Peyer's patch (tissue), 4 donors: ENCODE data around the gene AHR. TPM values are rescaled to one million over a fixed set of nuclear protein-coding genes. Genes with fewer than 3 reads are reported as not detected.

ENCODE experiments used
- DNase-seq, 3 donors: peaks; one replicate each; pipeline ENCODE4 v3.0.0-alpha.2; 2017 to 2019
- H3K27ac ChIP-seq, 4 donors: fragments of 200-600 bp; sonication (generic); one replicate each; pipeline ENCODE4 v1.5.1; 2016 to 2019
- H3K27me3 ChIP-seq, 2 donors: fragments of 200-600 bp; sonication (generic); one replicate each; pipeline ENCODE4 v1.5.1; 2019
- H3K36me3 ChIP-seq, 3 donors: fragments of 200-600 bp; sonication (generic); one replicate each; pipeline ENCODE4 v1.5.1; 2016 to 2019
- H3K4me1 ChIP-seq, 4 donors: fragments of 200-600 bp; sonication (generic); one replicate each; pipeline ENCODE4 v1.5.1; 2016 to 2019
- H3K4me3 ChIP-seq, 4 donors: fragments of 200-600 bp; sonication (generic); 1 replicate in 3 of 4; 2 replicates in 1 of 4; pipeline ENCODE4 v1.5.1; 2016 to 2019; ENCODE audit warnings: mild to moderate bottlenecking in 1 of 4
- H3K9me3 ChIP-seq, 4 donors: fragments of 200-600 bp; sonication (generic); one replicate each; pipeline ENCODE4 v1.5.1; 2016 to 2019; ENCODE audit warnings: mild to moderate bottlenecking in 1 of 4
- CTCF ChIP-seq, 6 experiments: fragments of 450-650 bp in 4 of 6; fragments of 200-600 bp in 2 of 6; sonication (generic) in 1 of 6; IDR thresholded peaks; one replicate each; pipeline ENCODE4 v1.5.1; 2017 to 2019; ENCODE audit warnings: antibody characterized with exemption in 6 of 6, mild to moderate bottlenecking in 3 of 6, moderate library complexity in 1 of 6
- POLR2A ChIP-seq, 2 donors: fragments of 450-650 bp; IDR thresholded peaks; one replicate each; pipeline ENCODE4 v1.5.1; 2017; ENCODE audit warnings: antibody characterized with exemption in 2 of 2, mild to moderate bottlenecking in 2 of 2, moderate library complexity in 2 of 2
- total RNA-seq, 4 donors: library from RNA; depleted of rRNA; stranded (reverse); fragments of >200 nt; gene quantifications; one replicate each; pipeline ENCODE4 v1.1.0, GENCODE V29; 2016

AHR gene
- total RNA-seq, 4 donors from 2014 or later = 24.3 to 110 (median 39.4) TPM

- TF ChIP-seq POLR2A (IDR thresholded peaks at IDR 0.05) (no peak), CTCF (IDR thresholded peaks at IDR 0.05) (no peak)
- Histone ChIP-seq H3K4me3 (peak overlapping the region; percentile 73 to 93 (median 88)), H3K36me3 (no peaks in the 10 kb centered on the region), H3K27me3 (no peaks in the 10 kb centered on the region), H3K4me1 (peaks cover 0 to 17% (median 0%) of the 10 kb centered on the region in 4 donors), H3K27ac (peak overlapping the region; percentile 91 to 99 (median 97)), H3K9me3 (no peaks in the 10 kb centered on the region)
- DNase-seq = peak in 2 of 3 donors; percentile 31 to 52
Observed at GRCh38 chr7:17299483-17299991, 1.1 kb downstream of the AHR start.

- Histone ChIP-seq H3K4me3 (peak overlapping the region; percentile 73 to 93 (median 88)), H3K27me3 (no peaks in the 10 kb centered on the region), H3K36me3 (no peaks in the 10 kb centered on the region), H3K4me1 (peaks cover 0 to 21% (median 0%) of the 10 kb centered on the region in 4 donors), H3K9me3 (no peaks in the 10 kb centered on the region), H3K27ac (peak overlapping the region; percentile 91 to 99 (median 97))
- no peak for TF ChIP-seq POLR2A (IDR thresholded peaks at IDR 0.05)
- TF ChIP-seq CTCF (IDR thresholded peaks at IDR 0.05) = no peak
- no peak for DNase-seq
Observed at GRCh38 chr7:17300012-17300411, 1.6 kb downstream of the AHR start.

- DNase-seq = no peak
- Histone ChIP-seq H3K4me1 (peaks cover 0 to 26% (median 0%) of the 10 kb centered on the region in 4 donors), H3K27ac (peak overlapping the region; percentile 91 to 99 (median 97)), H3K36me3 (no peaks in the 10 kb centered on the region), H3K4me3 (peak overlapping the region; percentile 73 to 93 (median 88)), H3K9me3 (no peaks in the 10 kb centered on the region), H3K27me3 (no peaks in the 10 kb centered on the region)
- TF ChIP-seq CTCF (IDR thresholded peaks at IDR 0.05) (no peak), POLR2A (IDR thresholded peaks at IDR 0.05) (no peak)
Observed at GRCh38 chr7:17300437-17300836, 2.0 kb downstream of the AHR start.

- H3K4me3 ChIP-seq = peak overlapping the region in 2 of 4 donors; percentile 28 to 93
- H3K4me1 ChIP-seq = peaks cover 0 to 38% (median 0%) of the 10 kb centered on the region in 4 donors
- no peak for TF ChIP-seq POLR2A (IDR thresholded peaks at IDR 0.05)
- peak; percentile 63 to 80 (median 70) for TF ChIP-seq CTCF (IDR thresholded peaks at IDR 0.05)
- H3K36me3 ChIP-seq = no peaks in the 10 kb centered on the region
- peak in 2 of 3 donors; percentile 64 to 75 for DNase-seq
- H3K27ac ChIP-seq = peak overlapping the region in 2 of 4 donors; percentile 28 to 98
- no peaks in the 10 kb centered on the region for H3K27me3 ChIP-seq
- H3K9me3 ChIP-seq = no peaks in the 10 kb centered on the region
Observed at GRCh38 chr7:17301471-17302456, 3.3 kb downstream of the AHR start.

GRCh38 chr7:17302575-17303142 lies 4.2 kb downstream of the AHR start:
- no peaks in the 10 kb centered on the region for H3K36me3 ChIP-seq
- peak overlapping the region in 1 of 4 donors; percentile 93 for H3K4me3 ChIP-seq
- no peaks in the 10 kb centered on the region for H3K27me3 ChIP-seq
- H3K27ac ChIP-seq = peak overlapping the region in 2 of 4 donors; percentile 17 to 23
- no peaks in the 10 kb centered on the region for H3K9me3 ChIP-seq
- no peak for DNase-seq
- peaks cover 0 to 43% (median 0%) of the 10 kb centered on the region in 4 donors for H3K4me1 ChIP-seq
- TF ChIP-seq CTCF (IDR thresholded peaks at IDR 0.05) (peak in 4 of 6 experiments; percentile 12 to 36 (median 21)), POLR2A (IDR thresholded peaks at IDR 0.05) (no peak)
